ENCODE measurements around the gene CD58.

Gene CD58

DNA sequence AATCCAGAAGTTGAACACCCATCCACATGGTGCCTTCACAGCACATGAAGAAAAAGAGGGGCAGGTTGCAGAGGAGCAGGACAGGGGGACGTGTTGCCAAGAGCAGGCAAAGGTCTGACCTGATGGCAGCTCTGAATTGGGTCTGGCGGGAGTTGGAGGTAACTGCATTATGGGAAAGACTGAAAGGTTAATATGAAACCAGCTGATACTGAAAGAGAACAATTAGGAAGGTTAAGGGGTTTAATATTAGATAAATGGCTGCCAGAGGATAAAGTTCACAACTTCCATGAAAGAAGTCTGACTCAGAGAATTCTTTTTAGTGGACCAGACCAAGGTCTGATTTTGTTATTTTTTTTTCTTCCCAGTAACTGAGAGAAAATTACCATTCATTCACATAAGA, 76.1 kb downstream of the CD58 start:
- Histone ChIP-seq H3K4me1 (ENCODE audit: control insufficient read depth in 5 of 5, insufficient read depth in 5 of 5, low read length in 5 of 5) (peaks cover 3 to 36% (median 29%) of the 10 kb centered on the region in 5 donors), H3K9ac (ENCODE audit: low read length in 5 of 5) (no peak overlapping the region), H3K27me3 (ENCODE audit: control insufficient read depth in 5 of 5, insufficient read depth in 4 of 5, low read length in 5 of 5) (no peaks in the 10 kb centered on the region), H3K36me3 (ENCODE audit: control insufficient read depth in 5 of 5, insufficient read depth in 5 of 5, low read length in 5 of 5) (no peaks in the 10 kb centered on the region), H3K27ac (ENCODE audit: low read depth, low read length) (no peak overlapping the region), H3K9me3 (ENCODE audit: control insufficient read depth in 5 of 5, low read length in 5 of 5) (no peaks in the 10 kb centered on the region), H3K4me3 (ENCODE audit: low read depth in 1 of 5, low read length in 5 of 5) (no peak overlapping the region)

DNA sequence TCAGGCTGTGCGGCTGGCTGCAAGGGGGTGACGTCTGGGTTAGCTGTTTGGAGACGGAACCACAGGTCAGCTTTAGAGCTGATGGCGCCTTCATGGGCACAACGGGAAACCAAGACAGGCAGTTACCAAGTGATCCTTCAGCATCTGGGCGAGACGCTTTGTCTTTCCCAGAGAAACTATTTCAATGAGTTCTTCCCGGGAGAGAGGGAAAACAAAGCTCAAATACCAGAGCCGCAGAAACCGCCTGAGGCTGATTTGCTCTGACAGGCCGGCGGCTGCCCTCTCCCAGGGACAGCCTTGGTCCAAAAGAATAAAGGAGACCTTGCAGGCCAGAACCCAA, 76.5 kb downstream of the CD58 start:
- Histone ChIP-seq H3K27ac (ENCODE audit: low read depth, low read length) (no peak overlapping the region), H3K4me1 (ENCODE audit: control insufficient read depth in 5 of 5, insufficient read depth in 5 of 5, low read length in 5 of 5) (peaks cover 3 to 36% (median 29%) of the 10 kb centered on the region in 5 donors), H3K27me3 (ENCODE audit: control insufficient read depth in 5 of 5, insufficient read depth in 4 of 5, low read length in 5 of 5) (no peaks in the 10 kb centered on the region)

DNA sequence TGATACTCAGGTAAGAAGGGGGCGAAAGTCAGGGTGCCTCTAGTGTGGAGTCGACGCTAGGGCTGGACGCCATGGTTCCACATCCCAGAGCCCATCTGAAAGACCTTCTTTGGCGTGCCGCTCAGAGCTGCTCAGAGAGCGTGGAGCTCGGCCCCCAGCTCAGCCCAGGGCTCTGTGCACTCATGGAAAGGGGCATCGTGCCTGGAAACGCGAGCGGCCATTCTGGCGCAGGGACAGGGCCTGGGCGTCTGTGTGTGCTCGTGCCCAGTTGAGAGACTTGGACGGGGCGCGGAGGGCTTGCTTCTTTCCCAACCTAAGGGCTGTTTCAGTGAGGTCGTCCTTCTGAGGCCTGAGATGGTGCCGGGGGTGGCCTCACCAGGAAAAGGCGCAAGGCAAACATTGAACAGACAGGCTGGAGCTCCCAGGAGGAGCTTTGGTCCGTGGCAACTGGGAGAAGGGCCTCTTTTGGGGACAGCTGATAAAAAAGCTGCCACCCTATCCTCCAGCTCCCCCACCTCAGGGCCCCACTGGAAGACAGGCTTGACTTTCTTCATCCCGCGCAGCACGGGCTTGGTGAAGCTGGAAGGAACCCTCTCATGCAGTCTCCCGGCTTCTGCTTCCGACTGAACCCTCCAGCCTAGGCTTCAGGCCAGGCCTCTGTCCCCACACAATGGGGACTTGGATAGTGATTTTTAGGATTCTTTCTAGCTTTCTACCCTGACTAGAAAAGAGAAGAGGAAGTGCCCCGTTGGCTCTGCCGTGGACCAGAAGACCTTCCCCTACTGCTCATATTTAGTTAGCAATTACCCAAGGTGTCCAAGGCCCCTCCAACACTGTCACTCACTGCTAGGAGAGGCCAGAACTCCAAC, 77.1 kb downstream of the CD58 start:
- peaks cover 3 to 33% (median 25%) of the 10 kb centered on the region in 5 donors for H3K4me1 ChIP-seq (ENCODE audit: control insufficient read depth in 5 of 5, insufficient read depth in 5 of 5, low read length in 5 of 5)
- H3K4me3 ChIP-seq (ENCODE audit: low read depth in 1 of 5, low read length in 5 of 5) = no peak overlapping the region
- no peak overlapping the region for H3K9ac ChIP-seq (ENCODE audit: low read length in 5 of 5)
- no peak overlapping the region for H3K27ac ChIP-seq (ENCODE audit: low read depth, low read length)
- no peaks in the 10 kb centered on the region for H3K27me3 ChIP-seq (ENCODE audit: control insufficient read depth in 5 of 5, insufficient read depth in 4 of 5, low read length in 5 of 5)
- no peaks in the 10 kb centered on the region for H3K36me3 ChIP-seq (ENCODE audit: control insufficient read depth in 5 of 5, insufficient read depth in 5 of 5, low read length in 5 of 5)
- H3K9me3 ChIP-seq (ENCODE audit: control insufficient read depth in 5 of 5, low read length in 5 of 5) = no peaks in the 10 kb centered on the region

More for the DNA sequence above, 76.5 kb downstream of the CD58 start:
- H3K9ac ChIP-seq (ENCODE audit: low read length in 5 of 5) = no peak overlapping the region
- no peaks in the 10 kb centered on the region for H3K36me3 ChIP-seq (ENCODE audit: control insufficient read depth in 5 of 5, insufficient read depth in 5 of 5, low read length in 5 of 5)
- H3K4me3 ChIP-seq (ENCODE audit: low read depth in 1 of 5, low read length in 5 of 5) = no peak overlapping the region
- no peaks in the 10 kb centered on the region for H3K9me3 ChIP-seq (ENCODE audit: control insufficient read depth in 5 of 5, low read length in 5 of 5)

DNA sequence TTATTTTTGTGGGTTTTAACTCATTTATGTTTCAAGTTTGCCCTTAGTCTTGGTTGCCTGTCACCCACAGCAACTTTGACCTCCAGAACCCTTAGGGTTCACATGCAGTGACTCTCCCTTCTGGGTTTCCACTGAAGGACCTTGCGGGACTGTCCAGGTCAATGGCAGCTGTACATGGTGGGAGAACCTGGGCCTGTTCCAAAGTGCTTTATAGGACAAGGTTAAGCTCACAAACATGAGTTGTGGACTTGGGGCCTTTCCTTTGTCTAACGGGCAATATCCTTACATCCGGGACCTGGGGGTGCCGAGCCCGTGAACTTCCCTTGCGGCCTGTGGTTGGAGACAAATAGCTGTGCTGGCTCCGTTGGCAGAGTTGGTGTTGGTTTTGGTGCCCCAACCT, 77.8 kb downstream of the CD58 start:
- Histone ChIP-seq H3K27me3 (ENCODE audit: control insufficient read depth in 5 of 5, insufficient read depth in 4 of 5, low read length in 5 of 5) (no peaks in the 10 kb centered on the region), H3K9me3 (ENCODE audit: control insufficient read depth in 5 of 5, low read length in 5 of 5) (no peaks in the 10 kb centered on the region), H3K9ac (ENCODE audit: low read length in 5 of 5) (no peak overlapping the region), H3K27ac (ENCODE audit: low read depth, low read length) (no peak overlapping the region), H3K4me1 (ENCODE audit: control insufficient read depth in 5 of 5, insufficient read depth in 5 of 5, low read length in 5 of 5) (peaks cover 3 to 26% (median 18%) of the 10 kb centered on the region in 5 donors), H3K4me3 (ENCODE audit: low read depth in 1 of 5, low read length in 5 of 5) (no peak overlapping the region), H3K36me3 (ENCODE audit: control insufficient read depth in 5 of 5, insufficient read depth in 5 of 5, low read length in 5 of 5) (no peaks in the 10 kb centered on the region)

DNA sequence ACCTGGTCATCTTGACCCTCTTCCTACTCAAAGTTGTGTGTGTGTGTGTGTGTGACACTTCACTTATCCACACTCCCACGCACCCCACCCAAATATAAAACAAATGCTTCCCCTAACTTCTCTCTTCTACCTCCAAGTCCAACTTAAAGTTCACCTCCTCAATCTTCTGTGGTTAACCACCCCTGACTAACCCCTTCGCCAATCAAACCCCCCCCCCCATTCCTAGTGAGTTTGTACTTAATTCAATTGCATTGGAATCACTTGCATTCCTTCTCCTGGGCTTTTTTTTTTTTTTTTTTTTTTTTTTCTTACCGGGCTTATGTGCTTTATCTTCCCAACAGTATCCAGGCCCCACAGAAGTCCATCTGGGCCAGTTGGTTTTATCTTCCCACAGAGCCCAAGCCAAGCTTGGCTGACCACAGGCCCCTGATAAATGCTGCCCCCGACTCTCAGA, 78.4 kb downstream of the CD58 start:
- peaks cover 3 to 22% (median 15%) of the 10 kb centered on the region in 5 donors for H3K4me1 ChIP-seq (ENCODE audit: control insufficient read depth in 5 of 5, insufficient read depth in 5 of 5, low read length in 5 of 5)
- no peaks in the 10 kb centered on the region for H3K27me3 ChIP-seq (ENCODE audit: control insufficient read depth in 5 of 5, insufficient read depth in 4 of 5, low read length in 5 of 5)
- H3K9ac ChIP-seq (ENCODE audit: low read length in 5 of 5) = no peak overlapping the region
- H3K27ac ChIP-seq (ENCODE audit: low read depth, low read length) = no peak overlapping the region
- no peak overlapping the region for H3K4me3 ChIP-seq (ENCODE audit: low read depth in 1 of 5, low read length in 5 of 5)
- H3K36me3 ChIP-seq (ENCODE audit: control insufficient read depth in 5 of 5, insufficient read depth in 5 of 5, low read length in 5 of 5) = no peaks in the 10 kb centered on the region
- no peaks in the 10 kb centered on the region for H3K9me3 ChIP-seq (ENCODE audit: control insufficient read depth in 5 of 5, low read length in 5 of 5)

DNA sequence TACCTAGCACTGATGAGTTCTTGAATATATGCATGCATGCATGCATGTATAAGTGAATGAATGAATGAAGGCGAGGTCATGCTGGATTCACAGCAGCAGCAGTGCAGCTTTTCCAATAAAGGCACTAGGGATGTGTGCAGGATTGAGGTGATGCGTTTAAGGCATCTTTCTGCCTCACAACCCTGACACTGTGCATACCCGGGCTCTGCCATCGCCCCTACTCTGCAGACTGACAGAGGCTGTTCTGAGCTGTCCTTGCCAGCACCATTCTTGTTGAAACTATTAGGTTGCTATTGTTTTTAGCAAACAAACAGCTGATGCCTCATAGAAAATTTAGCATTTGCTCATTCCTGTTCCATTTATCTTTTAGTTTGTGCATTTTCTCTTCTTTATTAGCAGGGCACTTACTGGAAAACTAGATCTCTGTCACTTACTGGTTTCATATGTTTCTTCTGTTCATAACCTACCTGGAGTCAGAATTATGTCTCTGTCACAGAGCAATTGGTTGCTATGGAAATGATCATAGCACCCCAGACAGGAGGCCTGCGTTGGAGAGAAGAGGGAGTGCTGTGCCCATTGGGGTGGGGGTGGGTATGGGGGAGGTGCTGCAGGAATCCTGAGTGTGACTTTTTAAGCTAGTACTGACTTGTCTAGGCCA, 79.0 kb downstream of the CD58 start:
- Histone ChIP-seq H3K9ac (ENCODE audit: low read length in 5 of 5) (no peak overlapping the region), H3K36me3 (ENCODE audit: control insufficient read depth in 5 of 5, insufficient read depth in 5 of 5, low read length in 5 of 5) (no peaks in the 10 kb centered on the region), H3K27me3 (ENCODE audit: control insufficient read depth in 5 of 5, insufficient read depth in 4 of 5, low read length in 5 of 5) (no peaks in the 10 kb centered on the region), H3K9me3 (ENCODE audit: control insufficient read depth in 5 of 5, low read length in 5 of 5) (no peaks in the 10 kb centered on the region), H3K27ac (ENCODE audit: low read depth, low read length) (no peak overlapping the region), H3K4me3 (ENCODE audit: low read depth in 1 of 5, low read length in 5 of 5) (no peak overlapping the region), H3K4me1 (ENCODE audit: control insufficient read depth in 5 of 5, insufficient read depth in 5 of 5, low read length in 5 of 5) (peaks cover 3 to 18% (median 12%) of the 10 kb centered on the region in 5 donors)

DNA sequence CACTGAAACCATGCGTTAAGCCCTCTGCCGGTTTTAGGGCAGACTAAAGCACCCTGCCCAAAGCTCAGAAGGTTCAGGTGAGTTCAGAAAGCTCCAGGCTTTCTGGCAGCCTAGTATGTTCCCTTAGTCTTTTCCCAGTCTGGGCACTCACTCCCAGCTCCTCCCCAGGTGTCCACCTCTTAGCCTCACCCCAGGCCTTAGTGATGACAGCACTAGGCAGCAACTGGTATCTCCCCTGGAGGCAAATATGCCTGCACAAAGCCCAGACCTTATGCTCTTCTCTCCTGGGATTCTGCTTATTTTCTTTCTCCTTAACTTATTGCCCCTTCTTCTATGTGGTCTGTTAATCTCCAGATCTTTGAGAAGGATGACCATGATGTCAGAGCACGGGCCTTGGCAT, 80.2 kb downstream of the CD58 start:
- no peak overlapping the region for H3K27ac ChIP-seq (ENCODE audit: low read depth, low read length)
- no peaks in the 10 kb centered on the region for H3K36me3 ChIP-seq (ENCODE audit: control insufficient read depth in 5 of 5, insufficient read depth in 5 of 5, low read length in 5 of 5)
- H3K9me3 ChIP-seq (ENCODE audit: control insufficient read depth in 5 of 5, low read length in 5 of 5) = no peaks in the 10 kb centered on the region
- no peak overlapping the region for H3K9ac ChIP-seq (ENCODE audit: low read length in 5 of 5)
- H3K4me1 ChIP-seq (ENCODE audit: control insufficient read depth in 5 of 5, insufficient read depth in 5 of 5, low read length in 5 of 5) = peaks cover 0 to 6% (median 1%) of the 10 kb centered on the region in 5 donors
- H3K27me3 ChIP-seq (ENCODE audit: control insufficient read depth in 5 of 5, insufficient read depth in 4 of 5, low read length in 5 of 5) = no peaks in the 10 kb centered on the region
- no peak overlapping the region for H3K4me3 ChIP-seq (ENCODE audit: low read depth in 1 of 5, low read length in 5 of 5)

DNA sequence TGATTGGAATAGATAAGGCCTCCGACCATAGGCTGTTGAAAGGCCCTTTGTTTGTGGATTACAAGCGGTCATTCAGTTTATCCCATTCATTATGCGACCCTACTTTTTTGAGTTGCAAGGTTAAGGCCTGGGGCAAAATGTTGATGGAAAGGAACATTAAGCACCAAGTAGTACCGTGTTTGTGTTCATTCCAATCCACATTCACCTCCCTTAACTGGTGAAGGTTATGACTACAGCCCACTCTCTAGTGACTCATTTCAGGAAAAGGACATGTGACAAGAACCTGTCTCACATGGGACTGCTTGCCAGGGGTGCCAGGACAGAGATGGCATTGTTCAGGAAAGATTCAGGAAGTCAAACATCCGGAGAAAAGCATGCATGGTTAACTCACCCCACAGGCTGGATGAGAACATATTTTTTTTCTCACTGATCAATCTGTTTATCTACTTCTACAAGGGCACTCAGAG, 81.6 kb downstream of the CD58 start:
- H3K27me3 ChIP-seq (ENCODE audit: control insufficient read depth in 5 of 5, insufficient read depth in 4 of 5, low read length in 5 of 5) = no peaks in the 10 kb centered on the region
- no peak overlapping the region for H3K27ac ChIP-seq (ENCODE audit: low read depth, low read length)
- H3K9me3 ChIP-seq (ENCODE audit: control insufficient read depth in 5 of 5, low read length in 5 of 5) = no peaks in the 10 kb centered on the region
- peaks cover 0 to 13% (median 3%) of the 10 kb centered on the region in 5 donors for H3K4me1 ChIP-seq (ENCODE audit: control insufficient read depth in 5 of 5, insufficient read depth in 5 of 5, low read length in 5 of 5)
- H3K9ac ChIP-seq (ENCODE audit: low read length in 5 of 5) = no peak overlapping the region
- H3K4me3 ChIP-seq (ENCODE audit: low read depth in 1 of 5, low read length in 5 of 5) = no peak overlapping the region
- H3K36me3 ChIP-seq (ENCODE audit: control insufficient read depth in 5 of 5, insufficient read depth in 5 of 5, low read length in 5 of 5) = no peaks in the 10 kb centered on the region

DNA sequence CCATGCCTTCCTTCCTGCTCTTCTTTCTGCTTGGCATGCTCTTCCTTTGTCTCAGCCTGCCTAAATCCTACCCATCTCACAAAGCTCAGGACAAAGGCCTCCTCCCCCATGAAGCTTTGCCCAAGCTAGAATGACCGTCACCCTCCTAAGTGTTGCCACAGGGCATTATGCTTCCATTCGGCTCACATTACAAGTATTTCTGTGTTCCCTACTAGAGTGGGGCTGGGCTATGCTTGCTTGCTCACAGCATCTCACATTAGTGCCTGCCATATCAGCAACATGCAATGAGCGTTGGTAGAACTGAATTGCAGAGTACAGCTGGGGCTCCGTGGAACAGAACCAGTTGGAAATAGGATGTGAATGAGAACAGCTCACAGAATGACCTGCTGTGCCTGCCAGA, 82.8 kb downstream of the CD58 start:
- H3K27ac ChIP-seq (ENCODE audit: low read depth, low read length) = no peak overlapping the region
- H3K4me3 ChIP-seq (ENCODE audit: low read depth in 1 of 5, low read length in 5 of 5) = no peak overlapping the region
- H3K4me1 ChIP-seq (ENCODE audit: control insufficient read depth in 5 of 5, insufficient read depth in 5 of 5, low read length in 5 of 5) = peaks cover 0 to 13% (median 3%) of the 10 kb centered on the region in 5 donors
- H3K27me3 ChIP-seq (ENCODE audit: control insufficient read depth in 5 of 5, insufficient read depth in 4 of 5, low read length in 5 of 5) = no peaks in the 10 kb centered on the region
- no peaks in the 10 kb centered on the region for H3K36me3 ChIP-seq (ENCODE audit: control insufficient read depth in 5 of 5, insufficient read depth in 5 of 5, low read length in 5 of 5)
- no peaks in the 10 kb centered on the region for H3K9me3 ChIP-seq (ENCODE audit: control insufficient read depth in 5 of 5, low read length in 5 of 5)
- H3K9ac ChIP-seq (ENCODE audit: low read length in 5 of 5) = no peak overlapping the region

DNA sequence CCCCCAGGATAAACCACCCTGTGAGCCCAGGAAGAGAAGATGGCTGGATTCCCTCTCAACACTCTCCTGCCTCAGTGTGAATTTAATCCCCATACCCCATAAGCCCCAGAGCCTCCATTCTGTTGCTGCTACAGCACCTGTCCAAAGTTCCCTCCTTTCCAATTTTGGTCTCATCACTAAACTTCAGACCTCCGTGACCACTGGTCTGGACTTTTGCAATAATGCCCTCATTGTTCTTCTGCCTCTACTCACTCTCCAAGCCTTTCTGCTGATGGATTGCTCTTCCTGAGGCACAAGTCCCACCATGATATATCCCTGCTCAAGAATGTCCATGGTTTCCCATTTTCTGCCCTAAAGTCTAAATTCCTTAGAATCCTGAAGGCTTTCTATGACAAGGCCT, 83.2 kb downstream of the CD58 start:
- H3K27me3 ChIP-seq (ENCODE audit: control insufficient read depth in 5 of 5, insufficient read depth in 4 of 5, low read length in 5 of 5) = no peaks in the 10 kb centered on the region
- H3K4me3 ChIP-seq (ENCODE audit: low read depth in 1 of 5, low read length in 5 of 5) = no peak overlapping the region
- H3K27ac ChIP-seq (ENCODE audit: low read depth, low read length) = no peak overlapping the region
- H3K36me3 ChIP-seq (ENCODE audit: control insufficient read depth in 5 of 5, insufficient read depth in 5 of 5, low read length in 5 of 5) = no peaks in the 10 kb centered on the region
- no peaks in the 10 kb centered on the region for H3K9me3 ChIP-seq (ENCODE audit: control insufficient read depth in 5 of 5, low read length in 5 of 5)
- H3K4me1 ChIP-seq (ENCODE audit: control insufficient read depth in 5 of 5, insufficient read depth in 5 of 5, low read length in 5 of 5) = peaks cover 0 to 13% (median 3%) of the 10 kb centered on the region in 5 donors
- no peak overlapping the region for H3K9ac ChIP-seq (ENCODE audit: low read length in 5 of 5)
